HCT116 (cell line): Measurements from ENCODE around the gene CPTP. TPM values are rescaled to one million over a fixed set of nuclear protein-coding genes. Genes with fewer than 3 reads are reported as not detected.

Experiments used
- ATAC-seq: fragments of 200-7000 bp; cut with Tn5 transposase; 2 replicates; pipeline ENCODE4 v1.9.1; 2020; ENCODE audit warnings: mild to moderate bottlenecking, moderate library complexity
- BruUV-seq: library from RNA; stranded (reverse); fragments of 400-500 nt; replicated peaks from 2 replicates; lab custom pipeline; 2021; lab: Mats Ljungman, UMichigan
- CTCF ChIA-PET: fragments of 300-600 bp; sonication (Branson Sonifier 250); formaldehyde crosslinking; loops from one replicate; lab custom pipeline; 2021; ENCODE audit warnings: antibody characterized with exemption; lab: Charles Lee
- POLR2A ChIA-PET: fragments of 300-600, 350-600 bp; sonication (Branson Sonifier 250); formaldehyde crosslinking; loops from one replicate; lab custom pipeline; 2021; ENCODE audit warnings: antibody characterized with exemption; lab: Charles Lee
- RAD21 ChIA-PET, 2 experiments: fragments of 300-600 bp; sonication (Branson Sonifier 250); formaldehyde crosslinking; loops; one replicate each; lab custom pipeline; 2023; ENCODE audit warnings: low total read pairs in 2 of 2; ENCODE audit not compliant: uncharacterized antibody in 2 of 2, unreplicated experiment in 2 of 2, low non-redundant PET in 1 of 2; lab: Charles Lee
- DNase-seq: peaks from one replicate; pipeline ENCODE4 v3.0.0-alpha.2; 2010; ENCODE audit warnings: low read depth, low spot score
- H2AFZ ChIP-seq: fragments of 200-600 bp; shearing (Covaris generic), sonication (generic); 2 replicates; pipeline ENCODE4 v1.6.1; 2017; ENCODE audit warnings: low read depth, mixed run types, mixed read lengths, antibody characterized with exemption, low read length; ENCODE audit not compliant: poor library complexity, severe bottlenecking
- H3K27ac ChIP-seq: 2 replicates; pipeline ENCODE4 v1.5.1; 2012; ENCODE audit warnings: low read depth, low read length
- H3K27me3 ChIP-seq: fragments of 200-600 bp; sonication (generic); 2 replicates; pipeline ENCODE4 v1.6.1; 2016; ENCODE audit warnings: mixed run types, low read length, mixed read lengths; ENCODE audit not compliant: insufficient read depth
- H3K36me3 ChIP-seq, 2 experiments: fragments of 200-500 bp in 1 of 2; fragments of 200-600 bp in 1 of 2; sonication (Bioruptor generic) in 1 of 2; sonication (generic) in 1 of 2; 2 replicates each; pipeline versions ENCODE4 v1.5.1 to v1.6.1; 2014 to 2016; ENCODE audit warnings: low read length in 2 of 2, inconsistent platforms in 1 of 2, mixed read lengths in 1 of 2, mixed run types in 1 of 2; ENCODE audit not compliant: insufficient read depth in 2 of 2, control insufficient read depth in 1 of 2
- H3K4me1 ChIP-seq, 2 experiments: fragments of 200-600 bp in 1 of 2; sonication (generic) in 1 of 2; 2 replicates each; pipeline versions ENCODE4 v1.5.1 to v1.6.1; 2012 to 2017; ENCODE audit warnings: low read length in 2 of 2, inconsistent platforms in 1 of 2, mild to moderate bottlenecking in 1 of 2, mixed read lengths in 1 of 2, mixed run types in 1 of 2, moderate library complexity in 1 of 2; ENCODE audit not compliant: insufficient read depth in 2 of 2, control insufficient read depth in 1 of 2
- H3K4me2 ChIP-seq: fragments of 200-600 bp; sonication (generic); 2 replicates; pipeline ENCODE4 v1.6.1; 2017; ENCODE audit warnings: mixed run types, low read length, mixed read lengths
- H3K4me3 ChIP-seq, 2 experiments: fragments of 200-600 bp in 1 of 2; sonication (generic) in 1 of 2; replicated peaks in 1 of 2; 2 replicates each; pipeline ENCODE4 v1.5.1; 2011 to 2016; ENCODE audit warnings: low read length in 2 of 2, control low read depth in 1 of 2, low read depth in 1 of 2, mild to moderate bottlenecking in 1 of 2, mixed read lengths in 1 of 2, mixed run types in 1 of 2
- H3K79me2 ChIP-seq: fragments of 200-600 bp; sonication (generic); 2 replicates; pipeline ENCODE4 v1.6.1; 2017; ENCODE audit warnings: mild to moderate bottlenecking, mixed run types, low read length, moderate library complexity, mixed read lengths; ENCODE audit not compliant: insufficient read depth
- H3K9ac ChIP-seq: fragments of 200-600 bp; sonication (generic); 2 replicates; pipeline ENCODE4 v1.6.1; 2016; ENCODE audit warnings: low read length, mixed read lengths
- H3K9me2 ChIP-seq: fragments of 200-600 bp; sonication (generic), shearing (Covaris generic); 2 replicates; pipeline ENCODE4 v1.6.1; 2017; ENCODE audit warnings: mixed run types, mild to moderate bottlenecking, moderate library complexity; ENCODE audit not compliant: insufficient read depth
- H3K9me3 ChIP-seq, 2 experiments: fragments of 200-500 bp in 1 of 2; fragments of 200-600 bp in 1 of 2; sonication (Bioruptor generic) in 1 of 2; sonication (generic) in 1 of 2; 2 replicates each; pipeline ENCODE4 v1.6.1; 2014 to 2017; ENCODE audit warnings: low read length in 2 of 2, mixed read lengths in 2 of 2, inconsistent platforms in 1 of 2, low read depth in 1 of 2, mild to moderate bottlenecking in 1 of 2, mixed run types in 1 of 2, moderate library complexity in 1 of 2; ENCODE audit not compliant: control insufficient read depth in 1 of 2, insufficient read depth in 1 of 2
- H4K20me1 ChIP-seq: fragments of 200-600 bp; sonication (generic), shearing (Covaris generic); 2 replicates; pipeline ENCODE4 v1.6.1; 2017; ENCODE audit warnings: mixed run types, mild to moderate bottlenecking, moderate library complexity; ENCODE audit not compliant: insufficient read depth
- CBX3 ChIP-seq: IDR thresholded peaks from 2 replicates; pipeline ENCODE4 v1.6.1; 2012; ENCODE audit warnings: low read depth
- CEBPB ChIP-seq: IDR thresholded peaks from 2 replicates; pipeline ENCODE4 v1.6.1; 2012; ENCODE audit warnings: low read depth
- EGR1 ChIP-seq: IDR thresholded peaks from 2 replicates; pipeline ENCODE4 v1.6.1; 2012; ENCODE audit warnings: low read depth
- ELF1 ChIP-seq: IDR thresholded peaks from 2 replicates; pipeline ENCODE4 v1.6.1; 2012; ENCODE audit warnings: low read depth, borderline replicate concordance
- EZH2 ChIP-seq: fragments of 200-600 bp; sonication (generic); IDR thresholded peaks from 2 replicates; pipeline ENCODE4 v1.6.1; 2017; ENCODE audit warnings: antibody characterized with exemption, mixed run types
- EZH2phosphoT487 ChIP-seq: fragments of 200-600 bp; IDR thresholded peaks from 2 replicates; pipeline ENCODE4 v1.6.1; 2018; ENCODE audit warnings: antibody characterized with exemption, borderline replicate concordance
- JUND ChIP-seq: IDR thresholded peaks from 2 replicates; pipeline ENCODE4 v1.6.1; 2012
- POLR2A ChIP-seq: IDR thresholded peaks from 2 replicates; pipeline ENCODE4 v1.7.0; 2011; ENCODE audit warnings: borderline replicate concordance; ENCODE audit not compliant: insufficient read depth, insufficient read length; ENCODE audit errors: extremely low read depth
- POLR2AphosphoS5 ChIP-seq: IDR thresholded peaks from 2 replicates; pipeline ENCODE4 v1.6.1; 2011; ENCODE audit warnings: mild to moderate bottlenecking, low read depth, low read length, moderate library complexity
- SRF ChIP-seq: IDR thresholded peaks from 2 replicates; pipeline ENCODE4 v1.6.1; 2012; ENCODE audit warnings: low read depth
- TCF7L2 ChIP-seq: IDR thresholded peaks from 2 replicates; pipeline ENCODE4 v1.7.0; 2011; ENCODE audit warnings: borderline replicate concordance, inconsistent platforms; ENCODE audit not compliant: insufficient read depth, insufficient read length; ENCODE audit errors: extremely low read depth
- YY1 ChIP-seq: IDR thresholded peaks from 2 replicates; pipeline ENCODE4 v1.6.1; 2011; ENCODE audit warnings: low read length, low read depth, moderate library complexity, mild to moderate bottlenecking; ENCODE audit not compliant: insufficient replicate concordance; ENCODE audit errors: extremely low read depth
- ZFX ChIP-seq: fragments of 450-650 bp; IDR thresholded peaks from 2 replicates; pipeline ENCODE4 v1.6.1; 2017
- ZNF274 ChIP-seq: fragments of 200-500 bp; sonication (Bioruptor generic); IDR thresholded peaks from 2 replicates; pipeline ENCODE4 v1.6.1; 2014; ENCODE audit warnings: mild to moderate bottlenecking, low read depth, low read length, inconsistent platforms
- intact Hi-C: fragments of 100-400 bp; cut with micrococcal nuclease; formaldehyde crosslinking; loops from 2 replicates; pipeline ENCODE4 v1.10.0; 2022
- total RNA-seq: library from RNA; stranded (reverse); gene quantifications from one replicate; pipeline ENCODE4 v1.2.1, GENCODE V29; 2021; ENCODE audit not compliant: unreplicated experiment
- TF ChIP-seq, protein P1 (sequence below), 3 experiments: fragments of 200-600 bp in 1 of 3; sonication (generic) in 1 of 3; IDR thresholded peaks in 2 of 3; conservative IDR thresholded peaks in 1 of 3; 2 replicates each; pipeline ENCODE4 v1.5.1; 2012 to 2017; ENCODE audit warnings: low read depth in 2 of 3, low read length in 2 of 3, antibody characterized with exemption in 1 of 3, borderline replicate concordance in 1 of 3, control low read depth in 1 of 3, mild to moderate bottlenecking in 1 of 3, mixed read lengths in 1 of 3, mixed run types in 1 of 3, moderate library complexity in 1 of 3; ENCODE audit not compliant: insufficient read depth in 1 of 3
- TF ChIP-seq, protein P2 (sequence below): IDR thresholded peaks from 2 replicates; pipeline ENCODE4 v1.6.1; 2012; ENCODE audit warnings: low read depth
- TF ChIP-seq, protein P3 (sequence below): IDR thresholded peaks from 2 replicates; pipeline ENCODE4 v1.6.1; 2012
- TF ChIP-seq, protein P4 (sequence below): IDR thresholded peaks from 2 replicates; pipeline ENCODE4 v1.6.1; 2011; ENCODE audit warnings: mild to moderate bottlenecking, low read length, moderate library complexity; ENCODE audit not compliant: insufficient replicate concordance; ENCODE audit errors: extremely low read depth

The CPTP gene
- total RNA-seq, 1 experiment from 2014 or later, result 16.3 TPM

DNA sequence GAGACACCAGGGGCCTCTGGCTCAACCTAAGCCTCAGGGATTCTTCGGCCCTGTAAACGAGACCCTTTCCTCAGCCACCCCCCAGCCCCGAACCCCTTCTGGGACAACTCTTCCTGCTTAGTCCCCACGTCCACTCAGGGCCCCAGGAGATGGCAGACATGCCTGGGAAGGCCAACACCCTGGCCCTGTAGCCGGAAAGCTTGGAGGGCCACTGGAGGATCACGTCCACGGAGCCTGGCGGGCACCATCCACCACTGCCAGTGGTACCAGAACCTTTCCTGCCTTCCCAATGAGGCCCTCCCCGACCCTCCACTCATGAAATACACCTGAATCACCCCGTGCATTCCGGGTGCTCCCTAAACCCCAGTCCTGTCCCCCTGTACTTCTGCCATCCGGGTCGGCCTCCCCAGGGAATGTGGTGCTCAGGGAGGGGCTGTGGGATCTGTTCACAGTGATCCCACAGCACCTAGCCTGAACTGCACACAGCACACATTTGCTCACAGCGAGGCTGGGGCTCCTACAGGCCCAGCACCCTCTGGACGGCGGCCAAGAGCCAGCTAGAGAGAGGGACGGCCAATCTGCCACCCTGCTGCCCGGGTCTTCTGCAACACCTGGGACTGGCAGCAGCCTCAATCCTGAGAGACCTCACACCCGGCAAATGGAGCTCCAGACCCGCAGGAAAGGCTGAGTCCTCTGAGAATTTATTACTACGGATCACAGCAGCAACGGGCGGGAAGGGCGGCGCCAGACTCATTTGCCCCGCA is 48.6 kb downstream of the CPTP start:
- TF ChIP-seq EZH2 (no peak), CBX3 (no peak), ZNF274 (no peak), POLR2A (no peak), JUND (no peak), ZFX (no peak), YY1 (no peak), ELF1 (no peak), SRF (no peak), CEBPB (no peak), EGR1 (no peak), POLR2AphosphoS5 (no peak), EZH2phosphoT487 (no peak), TCF7L2 (no peak)
- TF ChIP-seq, protein P1, sequence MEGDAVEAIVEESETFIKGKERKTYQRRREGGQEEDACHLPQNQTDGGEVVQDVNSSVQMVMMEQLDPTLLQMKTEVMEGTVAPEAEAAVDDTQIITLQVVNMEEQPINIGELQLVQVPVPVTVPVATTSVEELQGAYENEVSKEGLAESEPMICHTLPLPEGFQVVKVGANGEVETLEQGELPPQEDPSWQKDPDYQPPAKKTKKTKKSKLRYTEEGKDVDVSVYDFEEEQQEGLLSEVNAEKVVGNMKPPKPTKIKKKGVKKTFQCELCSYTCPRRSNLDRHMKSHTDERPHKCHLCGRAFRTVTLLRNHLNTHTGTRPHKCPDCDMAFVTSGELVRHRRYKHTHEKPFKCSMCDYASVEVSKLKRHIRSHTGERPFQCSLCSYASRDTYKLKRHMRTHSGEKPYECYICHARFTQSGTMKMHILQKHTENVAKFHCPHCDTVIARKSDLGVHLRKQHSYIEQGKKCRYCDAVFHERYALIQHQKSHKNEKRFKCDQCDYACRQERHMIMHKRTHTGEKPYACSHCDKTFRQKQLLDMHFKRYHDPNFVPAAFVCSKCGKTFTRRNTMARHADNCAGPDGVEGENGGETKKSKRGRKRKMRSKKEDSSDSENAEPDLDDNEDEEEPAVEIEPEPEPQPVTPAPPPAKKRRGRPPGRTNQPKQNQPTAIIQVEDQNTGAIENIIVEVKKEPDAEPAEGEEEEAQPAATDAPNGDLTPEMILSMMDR (IDR thresholded peaks at IDR 0.05 in 2 of 3, conservative IDR thresholded peaks at IDR 0.05 in 1 of 3; ENCODE audit: borderline replicate concordance in 1 of 3, insufficient read depth in 1 of 3, low read depth in 2 of 3, low read length in 2 of 3), result no peak
- TF ChIP-seq, protein P2, sequence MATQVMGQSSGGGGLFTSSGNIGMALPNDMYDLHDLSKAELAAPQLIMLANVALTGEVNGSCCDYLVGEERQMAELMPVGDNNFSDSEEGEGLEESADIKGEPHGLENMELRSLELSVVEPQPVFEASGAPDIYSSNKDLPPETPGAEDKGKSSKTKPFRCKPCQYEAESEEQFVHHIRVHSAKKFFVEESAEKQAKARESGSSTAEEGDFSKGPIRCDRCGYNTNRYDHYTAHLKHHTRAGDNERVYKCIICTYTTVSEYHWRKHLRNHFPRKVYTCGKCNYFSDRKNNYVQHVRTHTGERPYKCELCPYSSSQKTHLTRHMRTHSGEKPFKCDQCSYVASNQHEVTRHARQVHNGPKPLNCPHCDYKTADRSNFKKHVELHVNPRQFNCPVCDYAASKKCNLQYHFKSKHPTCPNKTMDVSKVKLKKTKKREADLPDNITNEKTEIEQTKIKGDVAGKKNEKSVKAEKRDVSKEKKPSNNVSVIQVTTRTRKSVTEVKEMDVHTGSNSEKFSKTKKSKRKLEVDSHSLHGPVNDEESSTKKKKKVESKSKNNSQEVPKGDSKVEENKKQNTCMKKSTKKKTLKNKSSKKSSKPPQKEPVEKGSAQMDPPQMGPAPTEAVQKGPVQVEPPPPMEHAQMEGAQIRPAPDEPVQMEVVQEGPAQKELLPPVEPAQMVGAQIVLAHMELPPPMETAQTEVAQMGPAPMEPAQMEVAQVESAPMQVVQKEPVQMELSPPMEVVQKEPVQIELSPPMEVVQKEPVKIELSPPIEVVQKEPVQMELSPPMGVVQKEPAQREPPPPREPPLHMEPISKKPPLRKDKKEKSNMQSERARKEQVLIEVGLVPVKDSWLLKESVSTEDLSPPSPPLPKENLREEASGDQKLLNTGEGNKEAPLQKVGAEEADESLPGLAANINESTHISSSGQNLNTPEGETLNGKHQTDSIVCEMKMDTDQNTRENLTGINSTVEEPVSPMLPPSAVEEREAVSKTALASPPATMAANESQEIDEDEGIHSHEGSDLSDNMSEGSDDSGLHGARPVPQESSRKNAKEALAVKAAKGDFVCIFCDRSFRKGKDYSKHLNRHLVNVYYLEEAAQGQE, result no peak
- TF ChIP-seq, protein P3, sequence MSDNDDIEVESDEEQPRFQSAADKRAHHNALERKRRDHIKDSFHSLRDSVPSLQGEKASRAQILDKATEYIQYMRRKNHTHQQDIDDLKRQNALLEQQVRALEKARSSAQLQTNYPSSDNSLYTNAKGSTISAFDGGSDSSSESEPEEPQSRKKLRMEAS, result no peak
- TF ChIP-seq, protein P4, sequence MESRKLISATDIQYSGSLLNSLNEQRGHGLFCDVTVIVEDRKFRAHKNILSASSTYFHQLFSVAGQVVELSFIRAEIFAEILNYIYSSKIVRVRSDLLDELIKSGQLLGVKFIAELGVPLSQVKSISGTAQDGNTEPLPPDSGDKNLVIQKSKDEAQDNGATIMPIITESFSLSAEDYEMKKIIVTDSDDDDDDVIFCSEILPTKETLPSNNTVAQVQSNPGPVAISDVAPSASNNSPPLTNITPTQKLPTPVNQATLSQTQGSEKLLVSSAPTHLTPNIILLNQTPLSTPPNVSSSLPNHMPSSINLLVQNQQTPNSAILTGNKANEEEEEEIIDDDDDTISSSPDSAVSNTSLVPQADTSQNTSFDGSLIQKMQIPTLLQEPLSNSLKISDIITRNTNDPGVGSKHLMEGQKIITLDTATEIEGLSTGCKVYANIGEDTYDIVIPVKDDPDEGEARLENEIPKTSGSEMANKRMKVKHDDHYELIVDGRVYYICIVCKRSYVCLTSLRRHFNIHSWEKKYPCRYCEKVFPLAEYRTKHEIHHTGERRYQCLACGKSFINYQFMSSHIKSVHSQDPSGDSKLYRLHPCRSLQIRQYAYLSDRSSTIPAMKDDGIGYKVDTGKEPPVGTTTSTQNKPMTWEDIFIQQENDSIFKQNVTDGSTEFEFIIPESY, result no peak
- CTCF ChIA-PET, result no interaction called here
- Histone ChIP-seq H3K27me3 (no peaks in the 10 kb centered on the region), H3K9ac (peak overlapping the region; percentile 96), H2AFZ (no peak overlapping the region), H3K36me3 (peaks cover 0 to 11% of the 10 kb centered on the region in 2 experiments; a peak in 1 of 4 replicates), H3K4me1 (peaks cover 14 to 33% of the 10 kb centered on the region in 2 experiments), H3K79me2 (peaks cover 29% of the 10 kb centered on the region), H3K4me2 (peak overlapping the region; percentile 79), H3K9me2 (no peaks in the 10 kb centered on the region), H3K9me3 (no peaks in the 10 kb centered on the region), H3K27ac (peak overlapping the region; percentile 27; the same call in 1 of the 2 replicates), H4K20me1 (no peaks in the 10 kb centered on the region), H3K4me3 (peak overlapping the region; percentile 73 to 93)
- intact Hi-C loops, result no loop called here
- RAD21 ChIA-PET, result no interaction called here
- ATAC-seq, result no peak
- POLR2A ChIA-PET, result no interaction called here
- no TSS peak for BruUV-seq
- no peak for DNase-seq
